ENCODE measurements around the gene LIPC.

DNA sequence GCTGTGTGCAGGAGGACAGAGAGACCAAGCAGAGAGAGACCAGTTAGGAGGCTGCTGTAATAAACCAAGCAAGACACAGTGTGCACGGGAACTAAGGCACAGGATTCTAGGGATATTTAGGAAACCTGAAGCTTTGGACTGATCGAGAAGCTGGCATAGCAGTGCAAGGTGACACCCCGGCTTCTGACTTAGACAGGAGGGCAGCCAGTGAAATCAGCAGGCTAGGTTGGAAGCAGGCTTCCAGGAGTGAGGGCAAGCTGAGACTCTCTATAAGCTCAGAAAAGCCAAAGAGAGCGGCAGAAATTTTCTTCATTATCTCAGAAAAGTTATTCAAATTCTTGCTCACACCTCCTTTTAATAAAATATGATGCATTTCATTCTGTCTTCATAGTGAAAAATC, 104.6 kb downstream of the LIPC start:
- TF ChIP-seq, protein P1, sequence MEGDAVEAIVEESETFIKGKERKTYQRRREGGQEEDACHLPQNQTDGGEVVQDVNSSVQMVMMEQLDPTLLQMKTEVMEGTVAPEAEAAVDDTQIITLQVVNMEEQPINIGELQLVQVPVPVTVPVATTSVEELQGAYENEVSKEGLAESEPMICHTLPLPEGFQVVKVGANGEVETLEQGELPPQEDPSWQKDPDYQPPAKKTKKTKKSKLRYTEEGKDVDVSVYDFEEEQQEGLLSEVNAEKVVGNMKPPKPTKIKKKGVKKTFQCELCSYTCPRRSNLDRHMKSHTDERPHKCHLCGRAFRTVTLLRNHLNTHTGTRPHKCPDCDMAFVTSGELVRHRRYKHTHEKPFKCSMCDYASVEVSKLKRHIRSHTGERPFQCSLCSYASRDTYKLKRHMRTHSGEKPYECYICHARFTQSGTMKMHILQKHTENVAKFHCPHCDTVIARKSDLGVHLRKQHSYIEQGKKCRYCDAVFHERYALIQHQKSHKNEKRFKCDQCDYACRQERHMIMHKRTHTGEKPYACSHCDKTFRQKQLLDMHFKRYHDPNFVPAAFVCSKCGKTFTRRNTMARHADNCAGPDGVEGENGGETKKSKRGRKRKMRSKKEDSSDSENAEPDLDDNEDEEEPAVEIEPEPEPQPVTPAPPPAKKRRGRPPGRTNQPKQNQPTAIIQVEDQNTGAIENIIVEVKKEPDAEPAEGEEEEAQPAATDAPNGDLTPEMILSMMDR (IDR thresholded peaks at IDR 0.05): no peak
- TF ChIP-seq POLR2A (IDR thresholded peaks at IDR 0.05): no peak

Measured in thyroid gland (tissue), 4 donors.